ENCODE data around the gene NEURL3. TPM values are rescaled to one million over a fixed set of nuclear protein-coding genes. Genes with fewer than 3 reads are reported as not detected.

NEURL3 gene
- total and polyA plus RNA-seq, 4 donors = 0.24 to 2.1 (median 0.72) TPM

GRCh38 chr2:96523659-96524481 is 18.7 kb upstream of the NEURL3 start:
- no peaks in the 10 kb centered on the region for H3K36me3 ChIP-seq (ENCODE audit: control insufficient read depth in 4 of 4, insufficient read depth in 4 of 4, low read length in 4 of 4)
- ATAC-seq (ENCODE audit: insufficient read depth, low FRiP score) = no peak
- TF ChIP-seq CTCF (IDR thresholded peaks at IDR 0.05; ENCODE audit: control extremely low read depth, extremely low read depth) = no peak
- H3K9me3 ChIP-seq (ENCODE audit: control insufficient read depth in 4 of 4, insufficient read depth in 3 of 4, low read length in 3 of 4) = no peaks in the 10 kb centered on the region
- H3K4me1 ChIP-seq (ENCODE audit: control insufficient read depth in 5 of 5, insufficient read depth in 5 of 5, low read length in 5 of 5) = peaks cover 0 to 16% (median 10%) of the 10 kb centered on the region in 5 donors
- H3K27ac ChIP-seq (ENCODE audit: low read depth in 1 of 2, low read length in 1 of 2) = no peak overlapping the region
- no peak for DNase-seq
- H3K9ac ChIP-seq (ENCODE audit: insufficient read depth in 1 of 2, low read length in 2 of 2) = no peak overlapping the region
- WGBS, 2 donors = 75 to 81% methylated on average over 11 of the region's 11 CpGs
- no peaks in the 10 kb centered on the region for H3K27me3 ChIP-seq (ENCODE audit: control insufficient read depth in 3 of 3, insufficient read depth in 3 of 3, low read length in 2 of 3)
- no peak overlapping the region for H3K4me3 ChIP-seq

- ATAC-seq (ENCODE audit: insufficient read depth, low FRiP score) (no peak), DNase-seq (no peak)
- H3K36me3 ChIP-seq (ENCODE audit: control insufficient read depth in 4 of 4, insufficient read depth in 4 of 4, low read length in 4 of 4) = no peaks in the 10 kb centered on the region
- peaks cover 0 to 4% (median 0%) of the 10 kb centered on the region in 5 donors for H3K4me1 ChIP-seq (ENCODE audit: control insufficient read depth in 5 of 5, insufficient read depth in 5 of 5, low read length in 5 of 5)
- no peak for TF ChIP-seq CTCF (IDR thresholded peaks at IDR 0.05; ENCODE audit: control extremely low read depth, extremely low read depth)
- H3K27me3 ChIP-seq (ENCODE audit: control insufficient read depth in 3 of 3, insufficient read depth in 3 of 3, low read length in 2 of 3) = no peaks in the 10 kb centered on the region
- no peak overlapping the region for H3K4me3 ChIP-seq
- no peak overlapping the region for H3K27ac ChIP-seq (ENCODE audit: low read depth in 1 of 2, low read length in 1 of 2)
- H3K9me3 ChIP-seq (ENCODE audit: control insufficient read depth in 4 of 4, insufficient read depth in 3 of 4, low read length in 3 of 4) = no peaks in the 10 kb centered on the region
- 57 to 74% methylated on average over 9 of the region's 9 CpGs for WGBS, 2 donors
- no peak overlapping the region for H3K9ac ChIP-seq (ENCODE audit: insufficient read depth in 1 of 2, low read length in 2 of 2)
Measured at GRCh38 chr2:96522304-96523203, 17.4 kb upstream of the NEURL3 start.

- Histone ChIP-seq H3K4me3 (no peak overlapping the region), H3K9me3 (ENCODE audit: control insufficient read depth in 4 of 4, insufficient read depth in 3 of 4, low read length in 3 of 4) (no peaks in the 10 kb centered on the region), H3K27me3 (ENCODE audit: control insufficient read depth in 3 of 3, insufficient read depth in 3 of 3, low read length in 2 of 3) (no peaks in the 10 kb centered on the region), H3K27ac (ENCODE audit: low read depth in 1 of 2, low read length in 1 of 2) (no peak overlapping the region), H3K36me3 (ENCODE audit: control insufficient read depth in 4 of 4, insufficient read depth in 4 of 4, low read length in 4 of 4) (no peaks in the 10 kb centered on the region), H3K4me1 (ENCODE audit: control insufficient read depth in 5 of 5, insufficient read depth in 5 of 5, low read length in 5 of 5) (no peaks in the 10 kb centered on the region), H3K9ac (ENCODE audit: insufficient read depth in 1 of 2, low read length in 2 of 2) (no peak overlapping the region)
- WGBS, 2 donors = 77 to 89% methylated on average over 2 of the region's 2 CpGs
- no peak for TF ChIP-seq CTCF (IDR thresholded peaks at IDR 0.05; ENCODE audit: control extremely low read depth, extremely low read depth)
- DNase-seq (no peak), ATAC-seq (ENCODE audit: insufficient read depth, low FRiP score) (no peak)
Measured at GRCh38 chr2:96521219-96521618, 16.1 kb upstream of the NEURL3 start.

All from lung (tissue), 12 donors.